Progenitor cell of endocrine pancreas (in vitro differentiated cells): ENCODE data around the gene CUL4A. TPM values are rescaled to one million over a fixed set of nuclear protein-coding genes. Genes with fewer than 3 reads are reported as not detected.

Source experiments
- DNase-seq: peaks from one replicate; pipeline ENCODE4 v3.0.0; 2021; ENCODE audit warnings: low spot score; ENCODE audit not compliant: unreplicated experiment
- H3K27ac Mint-ChIP-seq: 2 replicates; pipeline ENCODE4 v1.8.0; 2021; ENCODE audit warnings: mild to moderate bottlenecking, moderate library complexity, mixed read lengths
- H3K27me3 Mint-ChIP-seq: 2 replicates; pipeline ENCODE4 v1.8.0; 2021; ENCODE audit warnings: mixed read lengths
- H3K36me3 Mint-ChIP-seq: 2 replicates; pipeline ENCODE4 v1.8.0; 2022; ENCODE audit warnings: mixed read lengths; ENCODE audit not compliant: insufficient read depth
- H3K4me1 Mint-ChIP-seq: 2 replicates; pipeline ENCODE4 v1.8.0; 2021; ENCODE audit warnings: low read depth, mixed read lengths
- H3K4me3 Mint-ChIP-seq: 2 replicates; pipeline ENCODE4 v1.8.0; 2021; ENCODE audit warnings: low read depth, mild to moderate bottlenecking, moderate library complexity, mixed read lengths
- H3K9me3 Mint-ChIP-seq: 2 replicates; pipeline ENCODE4 v1.8.0; 2021; ENCODE audit warnings: low read depth, mixed read lengths
- total RNA-seq: library from RNA; stranded (reverse); gene quantifications from 2 replicates; pipeline ENCODE4 v1.2.1, GENCODE V29; 2021
- TF ChIP-seq, protein P1 (sequence below): fragments of 200-600 bp; sonication (generic); IDR thresholded peaks from one replicate; pipeline ENCODE4 v1.5.0; 2021; ENCODE audit warnings: antibody characterized with exemption, mild to moderate bottlenecking; ENCODE audit not compliant: unreplicated experiment

Gene CUL4A
- total RNA-seq, 1 donor from 2014 or later = 77.1 TPM

DNA sequence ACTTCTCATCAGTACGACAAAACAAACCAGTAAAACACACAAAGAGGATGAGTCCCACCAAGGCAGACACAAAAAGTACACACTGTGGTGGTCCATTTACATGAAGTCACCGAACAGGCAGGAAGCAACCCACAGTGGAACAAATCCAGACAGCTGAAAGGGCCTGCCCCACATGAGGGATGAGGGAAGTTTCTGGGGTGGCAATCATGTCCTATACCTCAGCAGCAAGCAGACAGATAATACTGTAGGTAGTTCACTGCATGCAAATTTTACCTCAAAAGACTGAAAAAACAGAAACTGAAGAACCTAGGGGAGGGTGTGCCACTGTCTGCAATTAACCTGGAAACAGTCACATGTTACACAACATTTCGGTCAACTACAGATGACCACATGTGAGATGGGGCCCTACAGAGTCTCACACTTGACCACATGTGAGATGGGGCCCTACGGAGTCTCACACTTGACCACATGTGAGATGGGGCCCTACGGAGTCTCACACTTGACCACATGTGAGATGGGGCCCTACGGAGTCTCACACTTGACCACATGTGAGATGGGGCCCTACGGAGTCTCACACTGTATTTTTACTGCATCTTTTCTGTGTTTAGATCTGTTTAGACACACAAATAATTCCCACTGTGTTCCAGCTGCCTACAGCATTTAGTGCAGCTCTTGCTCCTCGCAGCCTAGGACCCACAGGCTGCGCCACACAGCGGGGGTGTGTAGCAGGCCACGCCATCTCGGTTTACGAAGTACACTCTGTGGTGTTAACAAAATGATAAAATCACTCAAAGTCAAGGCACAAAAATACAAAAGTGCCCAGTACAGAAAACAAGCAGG, 23.1 kb upstream of the CUL4A start:
- Mint-ChIP-seq H3K9me3 (no peaks in the 10 kb centered on the region), H3K4me1 (no peaks in the 10 kb centered on the region), H3K27ac (no peak overlapping the region), H3K27me3 (no peaks in the 10 kb centered on the region), H3K36me3 (peaks cover 20% of the 10 kb centered on the region), H3K4me3 (no peak overlapping the region)
- no peak for DNase-seq
- TF ChIP-seq, protein P1, sequence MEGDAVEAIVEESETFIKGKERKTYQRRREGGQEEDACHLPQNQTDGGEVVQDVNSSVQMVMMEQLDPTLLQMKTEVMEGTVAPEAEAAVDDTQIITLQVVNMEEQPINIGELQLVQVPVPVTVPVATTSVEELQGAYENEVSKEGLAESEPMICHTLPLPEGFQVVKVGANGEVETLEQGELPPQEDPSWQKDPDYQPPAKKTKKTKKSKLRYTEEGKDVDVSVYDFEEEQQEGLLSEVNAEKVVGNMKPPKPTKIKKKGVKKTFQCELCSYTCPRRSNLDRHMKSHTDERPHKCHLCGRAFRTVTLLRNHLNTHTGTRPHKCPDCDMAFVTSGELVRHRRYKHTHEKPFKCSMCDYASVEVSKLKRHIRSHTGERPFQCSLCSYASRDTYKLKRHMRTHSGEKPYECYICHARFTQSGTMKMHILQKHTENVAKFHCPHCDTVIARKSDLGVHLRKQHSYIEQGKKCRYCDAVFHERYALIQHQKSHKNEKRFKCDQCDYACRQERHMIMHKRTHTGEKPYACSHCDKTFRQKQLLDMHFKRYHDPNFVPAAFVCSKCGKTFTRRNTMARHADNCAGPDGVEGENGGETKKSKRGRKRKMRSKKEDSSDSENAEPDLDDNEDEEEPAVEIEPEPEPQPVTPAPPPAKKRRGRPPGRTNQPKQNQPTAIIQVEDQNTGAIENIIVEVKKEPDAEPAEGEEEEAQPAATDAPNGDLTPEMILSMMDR = no peak

DNA sequence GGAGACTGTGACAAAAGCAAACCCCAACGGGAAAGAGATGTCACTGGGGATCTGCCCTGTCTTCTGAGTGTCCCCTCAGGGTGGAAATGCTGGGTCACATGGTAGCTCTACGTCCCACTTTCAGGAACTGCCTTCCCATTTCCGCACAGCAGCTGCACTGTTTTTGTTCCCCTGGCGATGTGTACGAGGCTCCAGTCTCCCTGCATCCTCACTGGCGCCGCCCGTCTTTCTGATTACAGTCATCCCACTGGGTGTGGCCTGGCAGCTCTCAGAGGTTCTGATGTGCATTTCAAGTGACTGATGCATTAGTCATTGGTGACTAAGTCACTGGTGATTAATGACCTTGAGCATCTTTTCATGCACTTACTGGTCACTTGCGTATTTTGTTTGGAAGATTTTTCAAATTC, 22.1 kb upstream of the CUL4A start:
- H3K27me3 Mint-ChIP-seq = no peaks in the 10 kb centered on the region
- H3K36me3 Mint-ChIP-seq = peaks cover 17% of the 10 kb centered on the region
- TF ChIP-seq, protein P1 = no peak
- DNase-seq = no peak
- H3K27ac Mint-ChIP-seq = no peak overlapping the region
- no peaks in the 10 kb centered on the region for H3K4me1 Mint-ChIP-seq
- H3K9me3 Mint-ChIP-seq = no peaks in the 10 kb centered on the region
- no peak overlapping the region for H3K4me3 Mint-ChIP-seq

DNA sequence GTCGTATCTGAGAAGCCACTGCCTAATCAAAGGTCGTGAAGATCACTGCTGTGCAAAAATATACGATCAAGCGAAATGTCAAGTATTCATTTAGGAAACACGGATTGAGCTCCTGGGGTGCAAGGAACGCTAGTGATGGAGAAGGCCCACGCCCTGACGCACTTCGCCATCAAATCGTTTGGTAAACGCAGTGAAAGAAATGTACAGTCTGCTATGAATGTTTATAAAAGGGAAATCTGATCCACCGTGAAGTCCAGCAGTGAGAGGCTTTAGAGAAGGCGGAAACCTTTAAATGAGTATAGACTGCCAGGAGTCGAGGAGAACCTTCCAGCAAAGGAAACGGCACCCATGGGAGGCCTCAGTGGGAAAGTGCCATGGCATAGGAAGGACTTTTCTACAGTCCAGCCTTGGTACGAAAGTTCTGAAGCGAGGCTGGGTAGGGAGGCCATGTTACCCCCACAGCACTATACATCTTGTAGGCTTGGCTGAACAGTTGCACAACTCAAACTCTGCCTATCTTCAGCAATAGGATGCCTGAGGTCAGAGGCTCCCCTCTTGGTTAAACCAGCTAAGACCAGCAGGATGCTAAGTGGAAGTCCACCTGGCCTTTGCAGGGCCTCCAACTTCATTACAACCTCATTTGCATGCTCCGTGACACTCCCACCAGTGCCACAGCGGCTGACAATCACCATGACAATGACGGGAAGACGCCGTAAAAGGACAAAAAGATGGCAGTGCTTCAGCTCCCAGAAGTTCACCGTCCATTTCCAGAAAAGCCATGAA, 21.3 kb upstream of the CUL4A start:
- Mint-ChIP-seq H3K4me3 (no peak overlapping the region), H3K27ac (no peak overlapping the region), H3K4me1 (no peaks in the 10 kb centered on the region), H3K27me3 (no peaks in the 10 kb centered on the region), H3K36me3 (peaks cover 17% of the 10 kb centered on the region), H3K9me3 (no peaks in the 10 kb centered on the region)
- no peak for DNase-seq
- TF ChIP-seq, protein P1 = no peak

DNA sequence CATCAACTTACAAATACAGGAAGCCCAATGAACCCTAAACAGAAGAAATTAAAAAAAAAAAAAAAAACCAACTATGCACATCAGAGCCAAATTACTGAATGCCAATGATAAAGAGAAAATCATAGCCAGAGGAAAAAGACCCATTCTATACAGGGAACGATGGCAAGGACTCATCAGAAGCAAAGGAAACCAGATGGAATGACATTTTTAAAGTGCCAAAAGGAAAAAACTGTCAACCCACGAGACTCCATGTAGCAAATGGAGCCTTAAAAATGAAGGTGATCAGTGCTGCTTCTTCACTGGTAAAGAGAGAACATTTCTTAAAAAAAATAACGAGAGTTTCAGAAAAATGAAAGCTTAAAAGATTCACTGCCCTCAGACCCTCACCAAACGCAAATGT, 19.2 kb upstream of the CUL4A start:
- Mint-ChIP-seq H3K4me3 (no peak overlapping the region), H3K27me3 (no peaks in the 10 kb centered on the region), H3K27ac (no peak overlapping the region), H3K9me3 (no peaks in the 10 kb centered on the region), H3K36me3 (peaks cover 13% of the 10 kb centered on the region), H3K4me1 (no peaks in the 10 kb centered on the region)
- TF ChIP-seq, protein P1 = no peak
- no peak for DNase-seq

DNA sequence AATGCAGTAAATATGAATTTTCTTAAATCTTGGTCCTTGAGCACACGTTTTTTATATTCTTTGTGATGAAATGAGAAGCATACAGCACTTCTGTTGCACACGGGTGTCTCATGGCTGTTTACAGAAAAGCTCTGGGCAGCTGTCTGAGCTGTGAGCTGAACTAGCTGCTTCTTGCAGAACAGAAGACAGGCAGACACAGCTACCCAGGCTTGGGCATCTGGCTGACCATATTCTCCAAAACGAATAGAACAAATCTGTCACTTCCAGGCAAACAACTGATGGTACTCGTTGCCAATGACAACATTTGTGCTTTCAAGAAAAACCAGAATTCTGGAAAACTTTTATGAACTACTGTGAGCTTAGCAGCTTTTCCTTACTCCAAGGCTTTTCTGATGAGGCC, 17.1 kb upstream of the CUL4A start:
- Mint-ChIP-seq H3K27me3 (no peaks in the 10 kb centered on the region), H3K36me3 (peaks cover 16% of the 10 kb centered on the region), H3K27ac (no peak overlapping the region), H3K9me3 (no peaks in the 10 kb centered on the region), H3K4me3 (no peak overlapping the region), H3K4me1 (no peaks in the 10 kb centered on the region)
- DNase-seq = no peak
- TF ChIP-seq, protein P1 = no peak
